Measurements from ENCODE around the gene ASB6.

DNA sequence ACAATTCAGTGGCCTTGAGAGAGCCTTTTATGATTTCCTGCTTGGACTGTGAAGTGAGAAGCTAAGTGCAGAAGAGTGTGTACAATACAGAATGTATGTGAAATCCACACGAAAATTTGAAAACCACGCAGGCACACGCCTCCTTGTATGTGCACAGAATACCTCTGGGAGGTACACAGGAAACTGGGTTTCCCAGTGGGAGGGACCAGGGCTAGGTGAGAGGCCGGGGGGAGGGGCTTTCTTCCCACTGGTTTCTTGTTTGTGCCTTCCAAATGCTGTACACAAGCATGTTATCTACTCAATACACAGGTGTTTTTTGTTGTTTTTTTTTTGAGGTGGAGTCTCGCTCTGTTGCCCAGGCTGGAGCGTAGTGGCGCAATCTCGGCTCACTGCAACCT, 37.2 kb downstream of the ASB6 start:
- TF ChIP-seq, protein P1, sequence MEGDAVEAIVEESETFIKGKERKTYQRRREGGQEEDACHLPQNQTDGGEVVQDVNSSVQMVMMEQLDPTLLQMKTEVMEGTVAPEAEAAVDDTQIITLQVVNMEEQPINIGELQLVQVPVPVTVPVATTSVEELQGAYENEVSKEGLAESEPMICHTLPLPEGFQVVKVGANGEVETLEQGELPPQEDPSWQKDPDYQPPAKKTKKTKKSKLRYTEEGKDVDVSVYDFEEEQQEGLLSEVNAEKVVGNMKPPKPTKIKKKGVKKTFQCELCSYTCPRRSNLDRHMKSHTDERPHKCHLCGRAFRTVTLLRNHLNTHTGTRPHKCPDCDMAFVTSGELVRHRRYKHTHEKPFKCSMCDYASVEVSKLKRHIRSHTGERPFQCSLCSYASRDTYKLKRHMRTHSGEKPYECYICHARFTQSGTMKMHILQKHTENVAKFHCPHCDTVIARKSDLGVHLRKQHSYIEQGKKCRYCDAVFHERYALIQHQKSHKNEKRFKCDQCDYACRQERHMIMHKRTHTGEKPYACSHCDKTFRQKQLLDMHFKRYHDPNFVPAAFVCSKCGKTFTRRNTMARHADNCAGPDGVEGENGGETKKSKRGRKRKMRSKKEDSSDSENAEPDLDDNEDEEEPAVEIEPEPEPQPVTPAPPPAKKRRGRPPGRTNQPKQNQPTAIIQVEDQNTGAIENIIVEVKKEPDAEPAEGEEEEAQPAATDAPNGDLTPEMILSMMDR (conservative IDR thresholded peaks at IDR 0.05; ENCODE audit: low read depth, low read length) = no peak
- TF ChIP-seq EZH2 (IDR thresholded peaks at IDR 0.05; ENCODE audit: low read length, unreplicated experiment) = no peak
- TF ChIP-seq EZH2phosphoT487 (IDR thresholded peaks at IDR 0.05; ENCODE audit: borderline replicate concordance, low read length) = no peak
